ENCODE measurements around the gene COL8A1. TPM values are rescaled to one million over a fixed set of nuclear protein-coding genes. Genes with fewer than 3 reads are reported as not detected.

COL8A1 gene
- total and polyA plus RNA-seq, 11 donors, result 4.9 to 39.2 (median 21.1) TPM

GRCh38 chr3:99662838-99663570, 24.6 kb downstream of the COL8A1 start:
- no peak for DNase-seq
- Histone ChIP-seq H3K4me1 (peaks cover 0 to 44% (median 12%) of the 10 kb centered on the region in 12 donors), H3K27ac (no peak overlapping the region), H3K9me3 (no peaks in the 10 kb centered on the region), H3K36me3 (no peaks in the 10 kb centered on the region), H3K27me3 (no peaks in the 10 kb centered on the region), H3K4me3 (no peak overlapping the region)
- intact Hi-C loops (cut with DNase I), result loop anchor here in 1 of 10 donors (10.0 kb wide), 1 partner anchor 118 kb away; no protein-coding TSS in a partner anchor
- WGBS, 4 donors, result 70 to 78% (median 74%) methylated on average over 10 of the region's 10 CpGs
- ATAC-seq, result no peak
- TF ChIP-seq CTCF (IDR thresholded peaks at IDR 0.05), result no peak
- TF ChIP-seq POLR2A (IDR thresholded peaks at IDR 0.05), result no peak

- no peak overlapping the region for H3K4me3 ChIP-seq
- no peaks in the 10 kb centered on the region for H3K9me3 ChIP-seq
- no peak for DNase-seq
- intact Hi-C loops (cut with DNase I), result loop anchor here in 1 of 10 donors (10.0 kb wide), 1 partner anchor 119 kb away; no protein-coding TSS in a partner anchor
- WGBS, 4 donors, result 43 to 70% (median 54%) methylated on average over 1 of the region's 1 CpG
- H3K36me3 ChIP-seq, result no peaks in the 10 kb centered on the region
- H3K27ac ChIP-seq, result no peak overlapping the region
- H3K27me3 ChIP-seq, result no peaks in the 10 kb centered on the region
- H3K4me1 ChIP-seq, result peaks cover 0 to 42% (median 7%) of the 10 kb centered on the region in 12 donors
- no peak for ATAC-seq
- no peak for TF ChIP-seq CTCF (IDR thresholded peaks at IDR 0.05)
These were observed 25.6 kb downstream of the COL8A1 start for GRCh38 chr3:99663977-99664376.

GRCh38 chr3:99665017-99665416, 26.6 kb downstream of the COL8A1 start:
- H3K4me1 ChIP-seq, result peaks cover 0 to 42% (median 7%) of the 10 kb centered on the region in 12 donors
- no peaks in the 10 kb centered on the region for H3K36me3 ChIP-seq
- DNase-seq, result no peak
- H3K27me3 ChIP-seq, result no peaks in the 10 kb centered on the region
- H3K9me3 ChIP-seq, result no peaks in the 10 kb centered on the region
- no peak overlapping the region for H3K4me3 ChIP-seq
- 88 to 97% (median 91%) methylated on average over 1 of the region's 1 CpG for WGBS, 4 donors
- intact Hi-C loops (cut with DNase I), result loop anchor here in 1 of 10 donors (10.0 kb wide), 1 partner anchor 120 kb away; no protein-coding TSS in a partner anchor
- no peak for ATAC-seq
- TF ChIP-seq POLR2A (IDR thresholded peaks at IDR 0.05) (no peak), CTCF (IDR thresholded peaks at IDR 0.05) (no peak)
- no peak overlapping the region for H3K27ac ChIP-seq

GRCh38 chr3:99666201-99666600, 27.8 kb downstream of the COL8A1 start:
- ATAC-seq (peak in 1 of 4 donors; percentile 48), DNase-seq (no peak)
- Histone ChIP-seq H3K4me1 (peaks cover 0 to 39% (median 7%) of the 10 kb centered on the region in 12 donors), H3K4me3 (no peak overlapping the region), H3K27ac (peak overlapping the region in 6 of 12 donors; percentile 7 to 71 (median 48)), H3K36me3 (no peaks in the 10 kb centered on the region), H3K9me3 (no peaks in the 10 kb centered on the region), H3K27me3 (no peaks in the 10 kb centered on the region)
- no peak for TF ChIP-seq POLR2A (IDR thresholded peaks at IDR 0.05)
- no peak for TF ChIP-seq CTCF (IDR thresholded peaks at IDR 0.05)
- 62 to 82% (median 68%) methylated on average over 1 of the region's 1 CpG for WGBS, 4 donors
- intact Hi-C loops (cut with DNase I), result loop anchor here in 1 of 10 donors (10.0 kb wide), 1 partner anchor 121 kb away; no protein-coding TSS in a partner anchor
